HEK293T (cell line): Measurements from ENCODE around the gene ATR.
"Not testable (repeated sequence)": the region's sequence is repeated elsewhere in the genome, so short reads cannot be mapped to it uniquely, and the experiment has no call there.

Experiments
- CTCF ChIA-PET: fragments of 350-600 bp; formaldehyde crosslinking; extraction: SDS; loops from one replicate; lab custom pipeline; 2021; ENCODE audit warnings: antibody characterized with exemption, inconsistent platforms; lab: Yijun Ruan, JAX
- POLR2A ChIA-PET: fragments of 350-600 bp; formaldehyde crosslinking; extraction: SDS; loops from one replicate; lab custom pipeline; 2020; ENCODE audit warnings: antibody characterized with exemption, inconsistent platforms; lab: Yijun Ruan, JAX
- DNase-seq: peaks from one replicate; pipeline ENCODE4 v3.0.0; 2012; ENCODE audit warnings: mixed read lengths; ENCODE audit errors: extremely low spot score
- ARNT ChIP-seq: fragments of 450-650 bp; IDR thresholded peaks from 2 replicates; pipeline ENCODE4 v1.6.1; 2017; ENCODE audit warnings: mild to moderate bottlenecking
- BHLHE40 ChIP-seq: fragments of 450-650 bp; IDR thresholded peaks from 2 replicates; pipeline ENCODE4 v1.6.1; 2016; ENCODE audit warnings: mild to moderate bottlenecking, moderate library complexity, borderline replicate concordance
- CTBP1 ChIP-seq: fragments of 450-650 bp; IDR thresholded peaks from 2 replicates; pipeline ENCODE4 v1.6.1; 2016; ENCODE audit warnings: borderline replicate concordance
- ELF4 ChIP-seq: fragments of 450-650 bp; IDR thresholded peaks from 2 replicates; pipeline ENCODE4 v1.6.1; 2017; ENCODE audit warnings: antibody characterized with exemption
- FOXA1 ChIP-seq: fragments of 450-650 bp; IDR thresholded peaks from 2 replicates; pipeline ENCODE4 v1.6.1; 2016; ENCODE audit warnings: mild to moderate bottlenecking
- FOXK2 ChIP-seq: fragments of 450-650 bp; IDR thresholded peaks from 2 replicates; pipeline ENCODE4 v1.6.1; 2016; ENCODE audit warnings: mild to moderate bottlenecking
- FOXM1 ChIP-seq: fragments of 450-650 bp; IDR thresholded peaks from 2 replicates; pipeline ENCODE4 v1.6.1; 2017; ENCODE audit warnings: mild to moderate bottlenecking, borderline replicate concordance
- HDGF ChIP-seq: fragments of 450-650 bp; IDR thresholded peaks from 2 replicates; pipeline ENCODE4 v1.6.1; 2017; ENCODE audit warnings: antibody characterized with exemption, borderline replicate concordance
- L3MBTL2 ChIP-seq: fragments of 450-650 bp; conservative IDR thresholded peaks from 2 replicates; pipeline ENCODE4 v1.6.1; 2016; ENCODE audit warnings: mild to moderate bottlenecking
- LEF1 ChIP-seq: fragments of 450-650 bp; IDR thresholded peaks from 2 replicates; pipeline ENCODE4 v1.6.1; 2017; ENCODE audit warnings: mild to moderate bottlenecking, borderline replicate concordance
- NFRKB ChIP-seq: fragments of 450-650 bp; IDR thresholded peaks from 2 replicates; pipeline ENCODE4 v1.6.1; 2016; ENCODE audit warnings: mild to moderate bottlenecking, moderate library complexity
- SP1 ChIP-seq: fragments of 450-650 bp; IDR thresholded peaks from 2 replicates; pipeline ENCODE4 v1.6.1; 2017
- SUZ12 ChIP-seq: fragments of 450-650 bp; IDR thresholded peaks from 2 replicates; pipeline ENCODE4 v1.6.1; 2016; ENCODE audit warnings: mild to moderate bottlenecking
- TARDBP ChIP-seq: fragments of 450-650 bp; IDR thresholded peaks from 2 replicates; pipeline ENCODE4 v1.6.1; 2016
- ZNF384 ChIP-seq: fragments of 450-650 bp; IDR thresholded peaks from 2 replicates; pipeline ENCODE4 v1.6.1; 2016
- TF ChIP-seq, protein P1 (sequence below): fragments of 450-650 bp; IDR thresholded peaks from 2 replicates; pipeline ENCODE4 v1.6.1; 2016

The ATR gene

DNA sequence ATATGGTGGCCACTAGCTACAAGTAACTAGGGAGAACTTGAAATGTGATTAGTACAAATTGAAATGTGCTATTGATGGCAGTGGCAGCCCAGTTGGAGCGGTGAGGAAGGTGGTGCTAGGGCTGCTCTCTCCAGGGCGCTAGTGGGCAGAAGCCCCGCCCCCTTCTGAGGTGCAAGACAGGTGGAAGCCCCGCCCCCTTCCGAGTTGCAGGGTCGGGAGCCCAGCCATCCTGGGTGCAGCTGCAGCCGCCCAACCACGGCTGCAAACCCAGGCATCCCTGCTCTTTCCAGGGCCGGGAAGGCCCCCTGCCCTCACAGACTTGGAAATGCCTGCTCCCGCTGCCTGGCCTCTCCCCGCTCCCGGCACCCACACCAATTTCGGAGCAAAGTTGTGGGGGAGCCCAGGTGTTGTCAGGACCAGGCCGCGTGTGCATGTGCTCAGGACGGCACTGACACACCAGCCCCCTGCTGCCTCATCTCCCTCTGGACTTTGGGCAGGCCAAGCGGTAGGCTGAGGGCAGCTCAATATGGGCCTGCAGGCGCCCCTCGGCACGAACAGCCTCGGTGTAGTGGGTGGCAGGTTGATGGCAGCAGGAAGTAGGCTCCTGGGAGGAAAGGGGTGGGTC lies 10.0 kb downstream of the ATR start:
- no peak for DNase-seq
- CTCF ChIA-PET = no interaction called here
- TF ChIP-seq, protein P1, sequence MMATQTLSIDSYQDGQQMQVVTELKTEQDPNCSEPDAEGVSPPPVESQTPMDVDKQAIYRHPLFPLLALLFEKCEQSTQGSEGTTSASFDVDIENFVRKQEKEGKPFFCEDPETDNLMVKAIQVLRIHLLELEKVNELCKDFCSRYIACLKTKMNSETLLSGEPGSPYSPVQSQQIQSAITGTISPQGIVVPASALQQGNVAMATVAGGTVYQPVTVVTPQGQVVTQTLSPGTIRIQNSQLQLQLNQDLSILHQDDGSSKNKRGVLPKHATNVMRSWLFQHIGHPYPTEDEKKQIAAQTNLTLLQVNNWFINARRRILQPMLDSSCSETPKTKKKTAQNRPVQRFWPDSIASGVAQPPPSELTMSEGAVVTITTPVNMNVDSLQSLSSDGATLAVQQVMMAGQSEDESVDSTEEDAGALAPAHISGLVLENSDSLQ = no peak
- TF ChIP-seq CTBP1 (no peak), ARNT (no peak), L3MBTL2 (no peak), LEF1 (no peak), TARDBP (no peak), ZNF384 (no peak), HDGF (no peak), FOXA1 (no peak), FOXM1 (no peak), FOXK2 (no peak), BHLHE40 (no peak), SP1 (no peak), ELF4 (no peak), NFRKB (no peak), SUZ12 (no peak)
- POLR2A ChIA-PET = no interaction called here

DNA sequence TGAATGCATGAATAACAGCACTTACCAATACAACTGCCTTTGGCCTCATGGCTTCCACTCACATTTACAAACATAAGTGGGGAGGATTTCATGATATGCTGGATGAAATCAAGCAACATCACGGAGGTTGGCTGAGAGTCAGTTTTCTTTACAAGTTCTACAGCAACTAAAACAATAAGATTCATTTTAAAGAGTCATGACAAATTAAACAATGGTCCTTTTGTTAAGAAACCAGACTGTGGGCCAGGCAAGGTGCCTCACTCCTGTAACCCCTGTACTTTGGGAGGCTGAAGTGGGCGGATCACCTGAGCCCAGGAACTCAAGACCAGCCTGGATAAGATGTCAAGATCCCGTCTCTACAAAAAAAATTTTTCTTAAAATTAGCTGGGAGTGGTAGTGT lies 12.4 kb downstream of the ATR start:
- TF ChIP-seq, protein P1 = no peak
- TF ChIP-seq ARNT (no peak), CTBP1 (no peak), NFRKB (no peak), L3MBTL2 (no peak), FOXA1 (no peak), TARDBP (no peak), FOXK2 (no peak), BHLHE40 (no peak), ZNF384 (no peak)
- CTCF ChIA-PET = no interaction called here
- POLR2A ChIA-PET = interaction anchor here (1.1 kb wide), 1 partner anchor 13 kb away, joined by 4 read pairs; the partner anchor contains the start of gene ATR
- DNase-seq = no peak

DNA sequence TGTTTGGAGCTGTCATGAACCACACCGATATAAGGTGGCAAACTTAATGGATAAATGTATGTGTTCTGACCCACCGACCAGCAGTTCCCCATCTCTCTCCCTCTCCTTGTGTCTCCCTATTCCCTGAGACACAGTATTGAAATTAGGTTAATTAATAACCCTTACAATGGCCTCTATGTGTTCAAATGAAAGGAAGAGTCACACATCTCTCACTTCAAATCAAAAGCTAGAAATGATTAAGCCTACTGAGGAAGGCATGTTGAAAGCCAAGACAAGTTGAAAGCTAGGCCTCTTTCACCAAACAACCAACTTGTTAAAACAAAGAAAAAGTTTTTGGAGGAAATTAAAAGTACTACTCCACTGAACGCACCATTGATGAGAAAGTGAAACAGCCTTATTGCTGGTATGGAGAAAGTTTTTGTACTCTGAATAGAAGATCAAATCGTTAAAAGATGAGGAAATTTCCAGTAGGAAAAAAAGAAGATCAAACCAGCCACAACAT lies 15.0 kb downstream of the ATR start:
- POLR2A ChIA-PET = no interaction called here
- no peak for DNase-seq
- CTCF ChIA-PET = no interaction called here
- TF ChIP-seq FOXK2 (no peak), LEF1 (no peak), SP1 (no peak), FOXA1 (no peak), BHLHE40 (no peak)
- TF ChIP-seq, protein P1 = no peak

DNA sequence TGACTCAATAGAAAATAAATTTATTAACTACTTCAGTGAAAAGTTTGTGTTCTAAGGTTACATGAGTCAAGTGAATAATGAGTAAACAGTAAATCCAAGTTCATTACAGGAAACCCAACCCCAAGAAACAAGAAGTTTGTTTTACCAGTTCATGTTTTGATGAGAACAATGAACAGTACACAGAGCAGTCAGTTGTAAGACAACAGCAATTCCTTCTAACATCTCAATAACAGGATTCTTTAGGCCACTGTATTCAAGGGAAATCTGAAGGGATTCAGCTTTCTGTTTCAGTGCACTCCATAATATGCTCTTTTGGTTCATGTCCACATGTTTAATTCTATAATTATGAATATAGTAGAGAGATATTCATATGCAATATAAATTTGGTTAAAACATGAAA lies 18.4 kb downstream of the ATR start:
- POLR2A ChIA-PET = no interaction called here
- TF ChIP-seq CTBP1 (no peak), NFRKB (no peak), HDGF (no peak), FOXK2 (no peak), ZNF384 (no peak), BHLHE40 (no peak), FOXA1 (no peak), ARNT (no peak), L3MBTL2 (no peak), LEF1 (no peak), SUZ12 (no peak), TARDBP (no peak), FOXM1 (no peak)
- TF ChIP-seq, protein P1 = no peak
- no peak for DNase-seq
- CTCF ChIA-PET = no interaction called here

DNA sequence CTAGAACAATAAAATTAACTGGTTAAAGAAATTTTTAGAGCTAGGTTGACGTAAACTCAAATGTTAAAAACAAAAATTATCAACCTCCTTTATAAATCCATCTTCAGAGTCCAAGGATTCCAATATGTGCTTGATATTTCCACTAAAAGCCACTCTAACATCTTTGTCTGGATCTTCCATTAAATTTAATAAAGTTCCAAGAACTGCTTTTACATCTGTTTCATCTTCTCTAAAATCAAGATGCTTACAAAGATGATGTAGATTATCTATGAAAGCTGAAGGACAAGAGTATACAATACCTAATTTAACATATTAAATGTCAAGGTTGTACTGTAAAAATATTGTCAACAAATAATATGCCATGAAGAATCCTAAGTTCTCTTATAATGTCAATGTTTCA lies 24.8 kb downstream of the ATR start:
- CTCF ChIA-PET = interaction anchor here (0.6 to 1.1 kb wide), 2 partner anchors 15 to 711 kb away, joined by 3 read pairs; no protein-coding TSS in a partner anchor
- no peak for DNase-seq
- POLR2A ChIA-PET = no interaction called here
- TF ChIP-seq CTBP1 = no peak

DNA sequence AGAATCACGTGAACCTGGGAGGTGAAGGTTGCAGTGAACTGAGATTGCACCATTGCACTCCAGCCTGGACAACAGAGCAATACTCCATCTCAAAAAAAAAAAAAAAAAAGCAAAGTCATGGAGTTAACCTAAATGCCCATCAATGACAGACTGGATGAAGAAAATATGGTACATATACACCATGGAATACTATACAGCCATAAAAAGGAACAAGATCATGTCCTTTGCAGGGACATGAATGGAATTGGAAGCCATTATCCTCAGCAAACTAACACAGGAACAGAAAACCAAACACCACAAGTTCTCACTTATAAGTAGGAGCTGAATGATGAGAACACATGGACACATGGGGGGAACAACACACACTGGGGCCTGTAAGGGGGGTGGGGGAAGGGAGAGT lies 26.0 kb downstream of the ATR start:
- DNase-seq, CTCF ChIA-PET, POLR2A ChIA-PET: not testable (repeated sequence)
